Common myeloid progenitor, CD34-positive (primary cell): ENCODE measurements around the gene ZBTB8A.

Source experiments
- CTCF ChIA-PET: fragments of 350-600 bp; sonication (Branson Sonifier 250); formaldehyde crosslinking; loops from one replicate; lab custom pipeline; 2021; ENCODE audit warnings: antibody characterized with exemption; lab: Charles Lee
- POLR2A ChIA-PET: fragments of 350-600 bp; sonication (Branson Sonifier 250); formaldehyde crosslinking; loops from one replicate; lab custom pipeline; 2021; ENCODE audit warnings: antibody characterized with exemption; lab: Charles Lee
- DNase-seq, 3 donors: peaks; one replicate each; pipeline versions ENCODE4 v3.0.0 to v3.0.0-alpha.2; 2013
- H3K27ac ChIP-seq, 2 experiments: 1 replicate in 1 of 2; 2 replicates in 1 of 2; pipeline ENCODE4 v1.7.0; 2013; ENCODE audit warnings: inconsistent platforms in 2 of 2, low read length in 2 of 2, mild to moderate bottlenecking in 2 of 2, low read depth in 1 of 2, moderate library complexity in 1 of 2; ENCODE audit not compliant: severe bottlenecking in 2 of 2, insufficient read depth in 1 of 2, poor library complexity in 1 of 2
- H3K27me3 ChIP-seq, 5 experiments: replicated peaks in 2 of 5; 1 replicate in 3 of 5; 2 replicates in 2 of 5; pipeline versions ENCODE4 v1.6.1 to v1.7.0; 2013; ENCODE audit warnings: low read length in 4 of 5, mild to moderate bottlenecking in 2 of 5, moderate library complexity in 2 of 5, inconsistent platforms in 1 of 5; ENCODE audit not compliant: insufficient read depth in 5 of 5, control insufficient read depth in 4 of 5
- H3K36me3 ChIP-seq, 4 experiments: 1 replicate in 2 of 4; 2 replicates in 2 of 4; pipeline versions ENCODE4 v1.6.1 to v1.7.0; 2013; ENCODE audit warnings: low read length in 3 of 4, control low read depth in 1 of 4, mild to moderate bottlenecking in 1 of 4; ENCODE audit not compliant: control insufficient read depth in 4 of 4, insufficient read depth in 4 of 4
- H3K4me1 ChIP-seq, 4 experiments: 1 replicate in 3 of 4; 2 replicates in 1 of 4; pipeline versions ENCODE4 v1.6.1 to v1.7.1; 2013; ENCODE audit warnings: low read length in 3 of 4, mild to moderate bottlenecking in 3 of 4, control low read depth in 1 of 4, inconsistent platforms in 1 of 4, moderate library complexity in 1 of 4; ENCODE audit not compliant: control insufficient read depth in 4 of 4, insufficient read depth in 4 of 4; ENCODE audit errors: control extremely low read depth in 1 of 4
- H3K4me3 ChIP-seq, 7 experiments: 1 replicate in 4 of 7; 2 replicates in 3 of 7; pipeline versions ENCODE4 v1.5.1 to v1.7.0; 2013; ENCODE audit warnings: mild to moderate bottlenecking in 7 of 7, low read length in 6 of 7, moderate library complexity in 6 of 7, inconsistent platforms in 2 of 7, low read depth in 2 of 7, control low read depth in 1 of 7; ENCODE audit not compliant: insufficient read depth in 4 of 7, control insufficient read depth in 1 of 7; ENCODE audit errors: extremely low read depth in 1 of 7
- H3K9me3 ChIP-seq, 5 experiments: 1 replicate in 4 of 5; 2 replicates in 1 of 5; pipeline versions ENCODE4 v1.6.1 to v1.7.1; 2013; ENCODE audit warnings: low read length in 4 of 5, mild to moderate bottlenecking in 2 of 5, inconsistent platforms in 1 of 5, low read depth in 1 of 5, moderate library complexity in 1 of 5; ENCODE audit not compliant: control insufficient read depth in 4 of 5, insufficient read depth in 2 of 5; ENCODE audit errors: control extremely low read depth in 1 of 5
- WGBS: methylation state at CpG from one replicate; pipeline ENCODE4 v1.1.5; 2013; ENCODE audit not compliant: insufficient coverage; 5-methylcytosine and 5-hydroxymethylcytosine counted together

ZBTB8A gene

DNA sequence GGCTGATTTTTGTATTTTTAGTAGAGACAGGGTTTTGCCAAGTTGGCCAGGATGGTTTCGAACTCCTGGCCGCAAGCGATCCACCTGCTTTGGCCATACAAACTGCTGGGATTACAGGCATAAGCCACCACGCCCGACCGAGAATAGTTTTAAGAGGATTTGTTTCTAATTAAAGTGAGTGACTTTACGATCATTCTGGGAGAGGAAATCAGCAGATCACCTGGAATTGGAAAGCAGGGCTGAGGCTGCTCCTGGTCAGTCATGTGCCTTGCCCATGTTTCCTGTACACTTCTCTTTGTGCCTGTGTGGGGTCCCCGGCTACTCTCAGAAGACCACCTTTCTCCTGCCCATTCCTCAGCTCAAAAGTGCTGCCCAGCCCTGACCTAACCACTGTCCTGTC, 40.5 kb upstream of the ZBTB8A start:
- ChIA-PET POLR2A (no interaction called here), CTCF (no interaction called here)
- no peak overlapping the region for H3K4me3 ChIP-seq
- H3K4me1 ChIP-seq: peaks cover 0 to 9% (median 5%) of the 10 kb centered on the region in 4 experiments
- no peaks in the 10 kb centered on the region for H3K36me3 ChIP-seq
- H3K27me3 ChIP-seq: no peaks in the 10 kb centered on the region
- WGBS: 97% methylated on average over 5 of the region's 8 CpGs
- no peak overlapping the region for H3K27ac ChIP-seq
- no peak for DNase-seq
- H3K9me3 ChIP-seq: no peaks in the 10 kb centered on the region

DNA sequence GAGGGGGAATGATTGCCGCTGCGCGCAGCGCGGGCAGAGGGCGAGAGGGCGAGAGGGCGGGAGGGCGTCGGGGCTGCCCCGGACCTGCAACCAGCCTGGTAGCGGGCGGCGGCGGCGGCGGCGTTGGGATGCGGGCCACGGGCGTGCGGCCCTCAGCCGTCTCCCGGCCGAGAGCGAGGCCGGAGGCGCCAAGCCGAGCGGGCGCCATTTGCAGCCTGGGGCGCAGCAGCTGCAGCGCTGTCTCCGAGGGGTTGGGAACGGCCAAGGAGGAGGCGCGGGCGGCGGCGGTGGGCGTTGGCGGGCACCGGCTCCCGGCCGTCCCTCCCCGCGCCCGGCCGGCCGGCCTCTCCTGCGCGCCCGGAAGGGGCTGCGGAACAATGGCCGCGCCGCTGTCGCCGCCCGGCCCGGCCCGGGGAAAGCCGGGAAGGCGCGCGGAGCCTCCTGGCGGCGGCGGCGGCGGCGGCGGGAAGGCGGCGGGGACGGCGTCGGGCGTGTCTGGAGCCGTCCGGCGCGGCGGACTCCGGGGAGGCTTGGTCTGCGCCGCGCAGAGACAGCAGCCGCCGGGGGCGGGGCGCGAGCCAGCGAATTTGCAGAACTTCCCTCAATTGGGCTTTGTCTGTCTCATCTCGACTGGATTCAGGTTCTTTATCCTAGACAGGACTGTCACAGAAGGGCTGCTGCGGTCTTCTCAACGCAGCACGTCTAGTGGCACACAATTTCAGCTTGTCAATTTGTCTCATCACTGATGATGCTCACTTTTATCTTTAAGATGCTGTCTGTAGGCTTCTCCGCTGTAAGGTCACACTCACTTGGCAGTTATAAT, 38.6 kb upstream of the ZBTB8A start:
- Histone ChIP-seq H3K36me3 (no peaks in the 10 kb centered on the region), H3K27ac (peak overlapping the region in 1 of 2 experiments; percentile 14), H3K9me3 (no peaks in the 10 kb centered on the region), H3K4me1 (peaks cover 0 to 9% (median 5%) of the 10 kb centered on the region in 4 experiments), H3K4me3 (peak overlapping the region; percentile 59 to 80 (median 74)), H3K27me3 (no peaks in the 10 kb centered on the region)
- ChIA-PET CTCF (interaction anchor here (1.0 to 1.6 kb wide), 3 partner anchors 19 to 137 kb away, joined by 3 to 4 read pairs (median 3); no protein-coding TSS in a partner anchor), POLR2A (no interaction called here)
- WGBS: under 1% methylated on average over 87 of the region's 99 CpGs
- peak; percentile 68 to 82 (median 76) for DNase-seq

DNA sequence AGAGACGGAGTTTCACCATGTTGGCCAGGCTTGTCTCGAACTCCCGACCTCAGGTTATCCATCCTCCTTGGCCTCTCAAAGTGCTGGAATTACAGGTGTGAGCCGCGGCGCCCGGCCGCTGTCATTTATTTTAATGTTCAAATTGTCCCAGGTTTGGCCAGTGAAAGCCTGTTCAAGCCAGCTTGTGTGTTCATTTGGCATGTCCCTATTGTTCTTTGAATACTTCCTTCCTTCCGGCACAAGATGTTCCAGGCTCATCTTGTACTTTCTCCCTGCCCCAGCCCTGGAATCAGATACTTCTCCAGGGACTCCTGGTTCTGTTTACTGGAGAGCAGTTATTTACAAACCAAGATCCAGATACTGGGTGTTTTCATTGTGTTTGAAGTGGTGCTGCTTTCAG, 37.4 kb upstream of the ZBTB8A start:
- Histone ChIP-seq H3K4me1 (peaks cover 0 to 9% (median 5%) of the 10 kb centered on the region in 4 experiments), H3K27ac (no peak overlapping the region), H3K36me3 (no peaks in the 10 kb centered on the region), H3K9me3 (no peaks in the 10 kb centered on the region), H3K4me3 (no peak overlapping the region), H3K27me3 (no peaks in the 10 kb centered on the region)
- WGBS: 96% methylated on average over 9 of the region's 9 CpGs
- POLR2A ChIA-PET: interaction anchor here (0.6 kb wide), 1 partner anchor 19 kb away, joined by 6 read pairs; no protein-coding TSS in a partner anchor
- CTCF ChIA-PET: interaction anchor here (1.6 kb wide), 1 partner anchor 18 kb away, joined by 4 read pairs; no protein-coding TSS in a partner anchor
- DNase-seq: no peak

DNA sequence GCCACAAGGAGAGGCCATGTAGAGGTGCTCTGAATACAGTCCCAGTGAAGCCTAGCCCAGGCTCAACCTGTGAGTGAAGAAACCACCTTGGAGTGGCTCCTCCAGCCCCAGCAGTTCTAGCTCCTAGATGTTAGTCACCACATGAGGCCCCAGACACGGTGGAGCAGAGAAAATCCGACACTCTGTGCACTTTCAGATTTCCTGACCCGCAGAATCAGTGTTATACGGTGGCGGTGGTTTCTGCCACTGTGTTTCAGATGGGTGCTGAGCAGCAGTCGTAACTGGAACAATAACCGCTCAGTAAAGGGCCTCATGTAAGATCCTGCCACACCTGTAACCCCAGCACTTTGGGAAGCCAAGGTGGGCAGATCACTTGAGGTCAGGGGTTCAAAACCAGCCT, 36.1 kb upstream of the ZBTB8A start:
- WGBS: 91% methylated on average over 7 of the region's 7 CpGs

DNA sequence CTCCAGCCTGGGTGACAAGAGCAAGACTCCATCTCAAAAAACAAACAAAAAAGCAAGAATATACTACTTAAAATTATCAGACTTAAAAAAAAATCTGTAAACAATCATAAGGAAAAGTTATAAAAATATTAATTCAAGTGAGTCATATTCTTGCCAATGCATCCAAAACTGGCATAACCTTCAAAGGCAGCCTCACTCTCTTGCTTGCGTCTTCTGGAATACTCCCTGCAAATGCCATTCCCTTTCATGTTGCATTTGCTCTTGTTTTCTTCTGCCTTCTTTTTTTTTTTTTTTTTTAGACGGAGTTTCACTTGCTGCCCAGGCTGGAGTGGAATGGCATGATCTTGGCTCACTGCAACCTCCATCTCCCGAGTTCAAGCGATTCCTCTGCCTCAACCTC, 32.2 kb upstream of the ZBTB8A start:
- H3K36me3 ChIP-seq: no peaks in the 10 kb centered on the region
- H3K27me3 ChIP-seq: no peaks in the 10 kb centered on the region
- no peaks in the 10 kb centered on the region for H3K9me3 ChIP-seq
- DNase-seq: no peak
- no peak overlapping the region for H3K27ac ChIP-seq
- POLR2A ChIA-PET: no interaction called here
- H3K4me3 ChIP-seq: no peak overlapping the region
- CTCF ChIA-PET: interaction anchor here (1.0 kb wide), 1 partner anchor 13 kb away, joined by 3 read pairs; no protein-coding TSS in a partner anchor
- WGBS: 100% methylated on average over 1 of the region's 4 CpGs
- no peaks in the 10 kb centered on the region for H3K4me1 ChIP-seq

More for the DNA sequence above, 36.1 kb upstream of the ZBTB8A start:
- no peak for DNase-seq
- Histone ChIP-seq H3K36me3 (no peaks in the 10 kb centered on the region), H3K4me1 (peaks cover 0 to 9% (median 5%) of the 10 kb centered on the region in 4 experiments), H3K4me3 (no peak overlapping the region), H3K9me3 (no peaks in the 10 kb centered on the region), H3K27me3 (no peaks in the 10 kb centered on the region), H3K27ac (no peak overlapping the region)
- CTCF ChIA-PET: no interaction called here
- POLR2A ChIA-PET: no interaction called here

DNA sequence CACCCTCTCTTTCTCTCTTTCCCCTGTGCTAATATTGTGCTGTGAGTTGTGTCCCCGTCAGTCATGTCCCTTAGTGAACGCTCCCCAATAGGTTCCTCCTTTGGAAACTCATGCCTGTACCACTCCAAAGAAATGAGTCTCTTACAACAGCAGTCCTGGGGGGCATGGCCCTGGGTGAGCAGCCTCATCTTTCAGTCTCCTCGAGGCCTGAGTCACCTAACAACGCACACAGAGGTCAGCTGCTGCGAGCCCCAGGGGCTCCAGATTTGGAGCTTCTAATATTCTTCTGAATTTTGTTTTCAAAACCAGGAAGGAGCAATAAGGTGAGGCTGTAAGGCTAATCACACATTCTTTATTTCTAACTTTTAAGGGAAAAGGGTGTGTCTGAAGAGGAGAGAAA, 30.5 kb upstream of the ZBTB8A start:
- ChIA-PET CTCF (no interaction called here), POLR2A (interaction anchor here (1.1 kb wide), 1 partner anchor 101 kb away, joined by 3 read pairs; no protein-coding TSS in a partner anchor)
- no peak overlapping the region for H3K27ac ChIP-seq
- no peak overlapping the region for H3K4me3 ChIP-seq
- no peaks in the 10 kb centered on the region for H3K27me3 ChIP-seq
- no peak for DNase-seq
- whole genome bisulfite sequencing: 78% methylated on average over 3 of the region's 5 CpGs
- no peaks in the 10 kb centered on the region for H3K4me1 ChIP-seq
- no peaks in the 10 kb centered on the region for H3K36me3 ChIP-seq
- H3K9me3 ChIP-seq: no peaks in the 10 kb centered on the region

DNA sequence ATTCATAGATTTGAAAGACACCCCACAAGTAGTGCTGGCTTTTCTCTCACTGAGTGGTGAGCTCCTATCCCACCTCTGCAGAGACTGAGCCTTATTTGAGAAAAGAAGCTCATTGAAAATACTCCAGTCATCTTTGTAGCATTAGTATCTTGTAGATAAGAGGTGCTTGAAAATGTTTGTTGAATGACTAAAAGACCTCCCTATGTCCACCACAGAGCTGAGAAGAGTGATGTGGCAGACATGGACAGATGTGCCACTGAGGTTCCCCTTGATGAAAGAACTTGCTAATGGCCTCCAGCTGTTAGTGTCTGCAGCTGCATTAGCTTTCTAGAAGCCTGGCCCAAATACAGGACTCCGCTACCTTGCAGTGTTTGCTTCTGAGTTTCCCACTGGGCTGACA, 29.3 kb upstream of the ZBTB8A start:
- H3K9me3 ChIP-seq: no peaks in the 10 kb centered on the region
- ChIA-PET CTCF (no interaction called here), POLR2A (interaction anchor here (1.1 kb wide), 1 partner anchor 100 kb away, joined by 3 read pairs; no protein-coding TSS in a partner anchor)
- H3K4me1 ChIP-seq: no peaks in the 10 kb centered on the region
- DNase-seq: no peak
- 100% methylated on average over 1 of the region's 1 CpG for WGBS
- no peaks in the 10 kb centered on the region for H3K27me3 ChIP-seq
- H3K4me3 ChIP-seq: no peak overlapping the region
- no peaks in the 10 kb centered on the region for H3K36me3 ChIP-seq
- no peak overlapping the region for H3K27ac ChIP-seq
